Panc1 (cell line): ENCODE measurements around the gene WDR70. TPM values are rescaled to one million over a fixed set of nuclear protein-coding genes. Genes with fewer than 3 reads are reported as not detected.
"Not testable (repeated sequence)": the region's sequence is repeated elsewhere in the genome, so short reads cannot be mapped to it uniquely, and the experiment has no call there.

Experiments used
- ATAC-seq: fragments of 200-7000 bp; cut with Tn5 transposase; 2 replicates; pipeline ENCODE4 v1.9.1; 2020; ENCODE audit warnings: mild to moderate bottlenecking, moderate library complexity
- BruUV-seq: library from RNA; stranded (reverse); fragments of 400-500 nt; replicated peaks from 2 replicates; lab custom pipeline; 2021; lab: Mats Ljungman, UMichigan
- CTCF ChIA-PET: fragments of 300-600 bp; sonication (Branson Sonifier 250); formaldehyde crosslinking; loops from one replicate; lab custom pipeline; 2022; ENCODE audit warnings: antibody characterized with exemption; lab: Charles Lee
- POLR2A ChIA-PET: fragments of 300-600 bp; sonication (Branson Sonifier 250); formaldehyde crosslinking; loops from one replicate; lab custom pipeline; 2022; ENCODE audit warnings: antibody characterized with exemption; lab: Charles Lee
- DNase-seq: peaks from one replicate; pipeline ENCODE4 v3.0.0-alpha.2; 2010; ENCODE audit warnings: low read depth, low spot score
- H3K27ac ChIP-seq: 2 replicates; pipeline ENCODE4 v1.5.1; 2011; ENCODE audit warnings: mild to moderate bottlenecking, low read length, inconsistent platforms
- H3K27me3 ChIP-seq: fragments of 200-500 bp; sonication (Bioruptor generic); 2 replicates; pipeline ENCODE4 v1.6.0; 2014; ENCODE audit warnings: low read length, inconsistent platforms; ENCODE audit not compliant: control insufficient read depth, insufficient read depth
- H3K36me3 ChIP-seq: fragments of 200-500 bp; sonication (Bioruptor generic); 2 replicates; pipeline ENCODE4 v1.5.1; 2014; ENCODE audit warnings: inconsistent platforms, mild to moderate bottlenecking, low read length, moderate library complexity; ENCODE audit not compliant: control insufficient read depth, insufficient read depth
- H3K4me1 ChIP-seq: 2 replicates; pipeline ENCODE4 v1.5.1; 2011; ENCODE audit warnings: inconsistent platforms, mild to moderate bottlenecking, low read length, moderate library complexity; ENCODE audit not compliant: control insufficient read depth, insufficient read depth
- H3K4me3 ChIP-seq, 2 experiments: 2 replicates each; pipeline ENCODE4 v1.5.1; 2011 to 2012; ENCODE audit warnings: low read depth in 2 of 2, low read length in 2 of 2, mild to moderate bottlenecking in 2 of 2, inconsistent platforms in 1 of 2, moderate library complexity in 1 of 2
- H3K9me3 ChIP-seq: fragments of 200-500 bp; sonication (Bioruptor generic); 2 replicates; pipeline ENCODE4 v1.5.1; 2014; ENCODE audit warnings: low read depth, mild to moderate bottlenecking, inconsistent platforms, low read length, moderate library complexity; ENCODE audit not compliant: control insufficient read depth, insufficient read depth
- in situ Hi-C: cut with HindIII; loops from 2 replicates; pipeline ENCODE4 v1.10.0; 2016; ENCODE audit warnings: low sequenced_read_pairs, low pct_unique_long_range_greater_than_20kb
- intact Hi-C: fragments of 100-400 bp; cut with micrococcal nuclease; formaldehyde crosslinking; loops from one replicate; pipeline ENCODE4 v1.10.0; 2022; ENCODE audit not compliant: unreplicated experiment
- total RNA-seq: library from RNA; stranded (reverse); gene quantifications from one replicate; pipeline ENCODE4 v1.2.1, GENCODE V29; 2021; ENCODE audit not compliant: unreplicated experiment

WDR70 gene
- total RNA-seq, 1 experiment from 2014 or later: 29.5 TPM

GRCh38 chr5:37453252-37453651, 74.1 kb downstream of the WDR70 start:
- POLR2A ChIA-PET: not testable (repeated sequence)

DNA sequence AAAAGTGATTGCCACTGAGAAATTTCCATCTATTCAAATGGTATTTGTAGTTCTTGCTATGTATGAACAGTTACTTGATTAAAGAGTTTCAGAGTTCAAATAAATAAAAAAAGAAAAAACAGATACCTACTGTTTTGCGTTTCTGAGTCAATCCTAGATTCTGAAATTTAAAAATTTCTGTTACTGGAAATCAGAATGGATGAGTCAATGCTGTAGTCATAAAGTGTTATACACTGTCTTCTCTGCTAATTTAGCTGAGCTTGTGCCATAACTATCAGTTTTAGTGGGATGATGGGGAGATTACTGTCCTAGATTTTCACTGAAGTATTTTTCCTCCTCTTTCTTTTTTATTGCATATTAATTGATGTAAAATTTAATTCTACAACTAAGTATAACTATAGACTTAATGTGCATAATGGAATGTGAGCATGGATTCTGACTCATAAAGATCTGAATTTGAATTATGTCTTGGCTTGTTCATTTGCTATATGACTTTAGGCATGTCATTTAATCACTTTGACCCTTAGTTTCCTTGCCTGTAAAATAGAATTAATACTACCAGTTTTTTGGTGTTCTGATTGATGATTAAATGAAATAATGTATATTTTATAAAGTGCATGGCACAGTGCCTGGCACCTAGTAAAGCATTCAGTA, 75.4 kb downstream of the WDR70 start:
- H3K9me3 ChIP-seq, CTCF ChIA-PET, H3K36me3 ChIP-seq, H3K4me1 ChIP-seq, DNase-seq, intact Hi-C loops, POLR2A ChIA-PET, in situ Hi-C loops, BruUV-seq, ATAC-seq, H3K27me3 ChIP-seq, H3K4me3 ChIP-seq, H3K27ac ChIP-seq: not testable (repeated sequence)

More at GRCh38 chr5:37453252-37453651, 74.1 kb downstream of the WDR70 start:
- intact Hi-C loops, BruUV-seq, H3K9me3 ChIP-seq, H3K36me3 ChIP-seq, in situ Hi-C loops, CTCF ChIA-PET, DNase-seq, ATAC-seq, H3K4me1 ChIP-seq, H3K27ac ChIP-seq, H3K4me3 ChIP-seq, H3K27me3 ChIP-seq: not testable (repeated sequence)

- not testable (repeated sequence) for BruUV-seq, ATAC-seq
These were observed 84.3 kb downstream of the WDR70 start for GRCh38 chr5:37463191-37464051.

DNA sequence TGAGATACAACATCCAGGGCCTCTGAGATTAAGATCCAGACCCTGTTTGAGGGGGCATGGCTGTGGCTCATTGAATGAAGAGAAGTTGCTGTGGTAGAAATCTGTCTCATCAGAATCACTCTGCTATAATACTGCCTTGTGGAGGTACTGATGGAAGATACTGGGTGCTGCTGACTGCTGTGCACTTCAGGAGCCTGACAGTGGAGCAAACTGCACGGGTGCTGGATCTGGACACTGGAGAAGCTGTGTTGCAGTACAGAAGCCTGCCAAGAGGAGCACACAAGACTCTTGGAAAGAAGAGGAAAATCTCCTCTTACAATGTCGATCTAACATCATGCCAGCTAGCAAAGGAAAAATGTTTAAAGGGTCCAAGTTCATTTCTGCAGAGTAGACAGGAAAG, 85.5 kb downstream of the WDR70 start:
- BruUV-seq, H3K36me3 ChIP-seq, intact Hi-C loops, H3K4me1 ChIP-seq, ATAC-seq, H3K9me3 ChIP-seq, DNase-seq, H3K27me3 ChIP-seq, H3K4me3 ChIP-seq, in situ Hi-C loops, H3K27ac ChIP-seq, POLR2A ChIA-PET, CTCF ChIA-PET: not testable (repeated sequence)

More at GRCh38 chr5:37463191-37464051, 84.3 kb downstream of the WDR70 start:
- H3K27ac ChIP-seq, H3K4me1 ChIP-seq, in situ Hi-C loops, H3K9me3 ChIP-seq, DNase-seq, intact Hi-C loops, POLR2A ChIA-PET, H3K4me3 ChIP-seq, H3K27me3 ChIP-seq, CTCF ChIA-PET, H3K36me3 ChIP-seq: not testable (repeated sequence)

DNA sequence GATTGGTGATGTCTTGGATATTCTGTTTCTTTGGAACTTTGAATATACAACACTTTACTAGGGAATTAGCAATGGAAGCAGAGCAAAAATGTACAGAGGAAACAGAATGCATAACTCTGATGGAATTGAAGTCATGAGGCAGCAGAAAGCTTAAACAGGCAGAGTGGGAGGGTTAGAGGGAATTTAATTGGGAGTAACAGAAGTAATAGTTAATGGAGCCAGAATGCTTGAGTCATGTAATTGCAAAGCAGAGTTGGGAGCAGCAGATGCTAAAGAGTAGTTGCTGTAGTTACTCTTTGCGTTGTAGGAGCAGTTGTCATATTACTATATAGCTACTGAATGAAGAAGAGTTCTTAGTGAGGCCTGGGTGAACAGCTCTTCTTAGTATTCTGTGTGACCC, 90.3 kb downstream of the WDR70 start:
- H3K4me3 ChIP-seq, BruUV-seq, in situ Hi-C loops, ATAC-seq, CTCF ChIA-PET, H3K36me3 ChIP-seq, DNase-seq, POLR2A ChIA-PET, H3K27me3 ChIP-seq, H3K27ac ChIP-seq, H3K9me3 ChIP-seq, intact Hi-C loops, H3K4me1 ChIP-seq: not testable (repeated sequence)
